K562 (cell line): Measurements from ENCODE around the gene RPS15A. TPM values are rescaled to one million over a fixed set of nuclear protein-coding genes. Genes with fewer than 3 reads are reported as not detected.

ENCODE experiments used
- ATF7 ChIP-seq: fragments of 450-650 bp; IDR thresholded peaks from 2 replicates; pipeline ENCODE4 v1.7.1; 2014; ENCODE audit warnings: mild to moderate bottlenecking, moderate library complexity
- RBM17 ChIP-seq: fragments of 200-400 bp; formaldehyde crosslinking; IDR thresholded peaks from 2 replicates; pipeline ENCODE4 v1.6.1; 2017; ENCODE audit warnings: low read depth, mild to moderate bottlenecking, low read length, borderline replicate concordance
- RCOR1 ChIP-seq, 2 experiments: IDR thresholded peaks; 2 replicates each; pipeline ENCODE4 v1.6.1; 2012; ENCODE audit warnings: low read depth in 2 of 2, low read length in 2 of 2, borderline replicate concordance in 1 of 2, improper control_type of control experiment in 1 of 2
- SNIP1 ChIP-seq: fragments of 450-650 bp; IDR thresholded peaks from 2 replicates; pipeline ENCODE4 v1.7.1; 2017; ENCODE audit warnings: low read depth, mild to moderate bottlenecking
- ZC3H11A ChIP-seq: IDR thresholded peaks from 2 replicates; pipeline ENCODE4 v1.6.1; 2012; ENCODE audit warnings: low read depth, low read length, improper control_type of control experiment
- ZNF239 ChIP-seq: fragments of 250-450 bp; sonication (Bioruptor Pico); IDR thresholded peaks from 2 replicates; pipeline ENCODE4 v1.4.0; 2020; ENCODE audit warnings: mild to moderate bottlenecking
- ZNF740 ChIP-seq, 3 experiments: fragments of 200-800 bp in 1 of 3; sonication (Bioruptor generic) in 1 of 3; sonication (generic) in 1 of 3; formaldehyde crosslinking in 1 of 3; IDR thresholded peaks; 2 replicates each; pipeline versions ENCODE4 v1.6.1 to v1.8.0; 2016 to 2022; ENCODE audit warnings: mild to moderate bottlenecking in 2 of 3, missing compliant biosample characterization in 2 of 3, missing genetic modification characterization in 2 of 3, missing genetic modification reagents in 1 of 3
- ZNF764 ChIP-seq: fragments of 250-450 bp; sonication (Bioruptor Pico); IDR thresholded peaks from 2 replicates; pipeline ENCODE4 v1.4.0; 2020; ENCODE audit warnings: low read depth, mild to moderate bottlenecking, moderate library complexity
- polyA plus RNA-seq, 8 experiments: library from polyadenylated mRNA; depleted of rRNA in 4 of 8; stranded (reverse) in 5 of 8; unstranded in 3 of 8; fragments of >200 nt; fragmentation: Nextera tagmentation in 2 of 8; fragmentation: Illumina TruSeq in 1 of 8; extraction: Ambion mirVana in 2 of 8; extraction: Trizol in 1 of 8; gene quantifications; 2 replicates each; pipeline versions ENCODE4 v1.2.1 to v1.2.3, GENCODE V29; 2011 to 2014; ENCODE audit warnings: inconsistent platforms in 1 of 8, missing spikeins in 1 of 8
- total RNA-seq, 7 experiments: library from RNA; depleted of rRNA in 6 of 7; stranded (reverse); fragments of >200 nt in 6 of 7; fragmentation: Illumina TruSeq in 2 of 7; extraction: Trizol in 2 of 7; gene quantifications; 2 replicates each; pipeline versions ENCODE4 v1.2.1 to v1.2.3, GENCODE V29; 2011 to 2021; ENCODE audit warnings: low replicate concordance in 1 of 7
- TF ChIP-seq, protein P1 (sequence below): fragments of 200-600 bp; sonication (generic); IDR thresholded peaks from one replicate; pipeline ENCODE4 v1.6.1; 2012; ENCODE audit warnings: mild to moderate bottlenecking, low read depth, low read length, inconsistent platforms
- TF ChIP-seq, protein P2 (sequence below): fragments of 450-650 bp; formaldehyde crosslinking; IDR thresholded peaks from 2 replicates; pipeline ENCODE4 v1.4.0; 2022; ENCODE audit warnings: mild to moderate bottlenecking, moderate library complexity
- TF ChIP-seq, protein P3 (sequence below): conservative IDR thresholded peaks from 2 replicates; pipeline ENCODE4 v1.6.1; 2011; ENCODE audit warnings: low read depth, mild to moderate bottlenecking, low read length; ENCODE audit not compliant: control insufficient read depth

RPS15A gene
- total and polyA plus RNA-seq, 9 of the 15 experiments (the other 6 are each of a cell fraction or from before 2014, with no cell fraction given), result 1,397 to 5,474 (median 2,798) TPM

- no peak for TF ChIP-seq ZNF740 (CRISPR knock-in tag; IDR thresholded peaks at IDR 0.05)
- no peak for TF ChIP-seq ZNF740 (tag; IDR thresholded peaks at IDR 0.05)
- no peak for TF ChIP-seq RCOR1 (IDR thresholded peaks at IDR 0.05; ENCODE audit: borderline replicate concordance in 1 of 2, low read depth in 2 of 2, low read length in 2 of 2)
- no peak for TF ChIP-seq ZC3H11A
- TF ChIP-seq, protein P1, sequence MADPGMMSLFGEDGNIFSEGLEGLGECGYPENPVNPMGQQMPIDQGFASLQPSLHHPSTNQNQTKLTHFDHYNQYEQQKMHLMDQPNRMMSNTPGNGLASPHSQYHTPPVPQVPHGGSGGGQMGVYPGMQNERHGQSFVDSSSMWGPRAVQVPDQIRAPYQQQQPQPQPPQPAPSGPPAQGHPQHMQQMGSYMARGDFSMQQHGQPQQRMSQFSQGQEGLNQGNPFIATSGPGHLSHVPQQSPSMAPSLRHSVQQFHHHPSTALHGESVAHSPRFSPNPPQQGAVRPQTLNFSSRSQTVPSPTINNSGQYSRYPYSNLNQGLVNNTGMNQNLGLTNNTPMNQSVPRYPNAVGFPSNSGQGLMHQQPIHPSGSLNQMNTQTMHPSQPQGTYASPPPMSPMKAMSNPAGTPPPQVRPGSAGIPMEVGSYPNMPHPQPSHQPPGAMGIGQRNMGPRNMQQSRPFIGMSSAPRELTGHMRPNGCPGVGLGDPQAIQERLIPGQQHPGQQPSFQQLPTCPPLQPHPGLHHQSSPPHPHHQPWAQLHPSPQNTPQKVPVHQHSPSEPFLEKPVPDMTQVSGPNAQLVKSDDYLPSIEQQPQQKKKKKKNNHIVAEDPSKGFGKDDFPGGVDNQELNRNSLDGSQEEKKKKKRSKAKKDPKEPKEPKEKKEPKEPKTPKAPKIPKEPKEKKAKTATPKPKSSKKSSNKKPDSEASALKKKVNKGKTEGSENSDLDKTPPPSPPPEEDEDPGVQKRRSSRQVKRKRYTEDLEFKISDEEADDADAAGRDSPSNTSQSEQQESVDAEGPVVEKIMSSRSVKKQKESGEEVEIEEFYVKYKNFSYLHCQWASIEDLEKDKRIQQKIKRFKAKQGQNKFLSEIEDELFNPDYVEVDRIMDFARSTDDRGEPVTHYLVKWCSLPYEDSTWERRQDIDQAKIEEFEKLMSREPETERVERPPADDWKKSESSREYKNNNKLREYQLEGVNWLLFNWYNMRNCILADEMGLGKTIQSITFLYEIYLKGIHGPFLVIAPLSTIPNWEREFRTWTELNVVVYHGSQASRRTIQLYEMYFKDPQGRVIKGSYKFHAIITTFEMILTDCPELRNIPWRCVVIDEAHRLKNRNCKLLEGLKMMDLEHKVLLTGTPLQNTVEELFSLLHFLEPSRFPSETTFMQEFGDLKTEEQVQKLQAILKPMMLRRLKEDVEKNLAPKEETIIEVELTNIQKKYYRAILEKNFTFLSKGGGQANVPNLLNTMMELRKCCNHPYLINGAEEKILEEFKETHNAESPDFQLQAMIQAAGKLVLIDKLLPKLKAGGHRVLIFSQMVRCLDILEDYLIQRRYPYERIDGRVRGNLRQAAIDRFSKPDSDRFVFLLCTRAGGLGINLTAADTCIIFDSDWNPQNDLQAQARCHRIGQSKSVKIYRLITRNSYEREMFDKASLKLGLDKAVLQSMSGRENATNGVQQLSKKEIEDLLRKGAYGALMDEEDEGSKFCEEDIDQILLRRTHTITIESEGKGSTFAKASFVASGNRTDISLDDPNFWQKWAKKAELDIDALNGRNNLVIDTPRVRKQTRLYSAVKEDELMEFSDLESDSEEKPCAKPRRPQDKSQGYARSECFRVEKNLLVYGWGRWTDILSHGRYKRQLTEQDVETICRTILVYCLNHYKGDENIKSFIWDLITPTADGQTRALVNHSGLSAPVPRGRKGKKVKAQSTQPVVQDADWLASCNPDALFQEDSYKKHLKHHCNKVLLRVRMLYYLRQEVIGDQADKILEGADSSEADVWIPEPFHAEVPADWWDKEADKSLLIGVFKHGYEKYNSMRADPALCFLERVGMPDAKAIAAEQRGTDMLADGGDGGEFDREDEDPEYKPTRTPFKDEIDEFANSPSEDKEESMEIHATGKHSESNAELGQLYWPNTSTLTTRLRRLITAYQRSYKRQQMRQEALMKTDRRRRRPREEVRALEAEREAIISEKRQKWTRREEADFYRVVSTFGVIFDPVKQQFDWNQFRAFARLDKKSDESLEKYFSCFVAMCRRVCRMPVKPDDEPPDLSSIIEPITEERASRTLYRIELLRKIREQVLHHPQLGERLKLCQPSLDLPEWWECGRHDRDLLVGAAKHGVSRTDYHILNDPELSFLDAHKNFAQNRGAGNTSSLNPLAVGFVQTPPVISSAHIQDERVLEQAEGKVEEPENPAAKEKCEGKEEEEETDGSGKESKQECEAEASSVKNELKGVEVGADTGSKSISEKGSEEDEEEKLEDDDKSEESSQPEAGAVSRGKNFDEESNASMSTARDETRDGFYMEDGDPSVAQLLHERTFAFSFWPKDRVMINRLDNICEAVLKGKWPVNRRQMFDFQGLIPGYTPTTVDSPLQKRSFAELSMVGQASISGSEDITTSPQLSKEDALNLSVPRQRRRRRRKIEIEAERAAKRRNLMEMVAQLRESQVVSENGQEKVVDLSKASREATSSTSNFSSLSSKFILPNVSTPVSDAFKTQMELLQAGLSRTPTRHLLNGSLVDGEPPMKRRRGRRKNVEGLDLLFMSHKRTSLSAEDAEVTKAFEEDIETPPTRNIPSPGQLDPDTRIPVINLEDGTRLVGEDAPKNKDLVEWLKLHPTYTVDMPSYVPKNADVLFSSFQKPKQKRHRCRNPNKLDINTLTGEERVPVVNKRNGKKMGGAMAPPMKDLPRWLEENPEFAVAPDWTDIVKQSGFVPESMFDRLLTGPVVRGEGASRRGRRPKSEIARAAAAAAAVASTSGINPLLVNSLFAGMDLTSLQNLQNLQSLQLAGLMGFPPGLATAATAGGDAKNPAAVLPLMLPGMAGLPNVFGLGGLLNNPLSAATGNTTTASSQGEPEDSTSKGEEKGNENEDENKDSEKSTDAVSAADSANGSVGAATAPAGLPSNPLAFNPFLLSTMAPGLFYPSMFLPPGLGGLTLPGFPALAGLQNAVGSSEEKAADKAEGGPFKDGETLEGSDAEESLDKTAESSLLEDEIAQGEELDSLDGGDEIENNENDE, result no peak
- TF ChIP-seq, protein P2, sequence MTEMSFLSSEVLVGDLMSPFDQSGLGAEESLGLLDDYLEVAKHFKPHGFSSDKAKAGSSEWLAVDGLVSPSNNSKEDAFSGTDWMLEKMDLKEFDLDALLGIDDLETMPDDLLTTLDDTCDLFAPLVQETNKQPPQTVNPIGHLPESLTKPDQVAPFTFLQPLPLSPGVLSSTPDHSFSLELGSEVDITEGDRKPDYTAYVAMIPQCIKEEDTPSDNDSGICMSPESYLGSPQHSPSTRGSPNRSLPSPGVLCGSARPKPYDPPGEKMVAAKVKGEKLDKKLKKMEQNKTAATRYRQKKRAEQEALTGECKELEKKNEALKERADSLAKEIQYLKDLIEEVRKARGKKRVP (CRISPR knock-in tag), result no peak
- peak; percentile 58 for TF ChIP-seq ATF7
- TF ChIP-seq ZNF239 (CRISPR knock-in tag), result 0 out of 2 replicates have a peak, but pooled peaks have one; percentile 10
- no peak for TF ChIP-seq SNIP1
- no peak for TF ChIP-seq ZNF764 (CRISPR knock-in tag)
- TF ChIP-seq RBM17, result no peak
- TF ChIP-seq, protein P3, sequence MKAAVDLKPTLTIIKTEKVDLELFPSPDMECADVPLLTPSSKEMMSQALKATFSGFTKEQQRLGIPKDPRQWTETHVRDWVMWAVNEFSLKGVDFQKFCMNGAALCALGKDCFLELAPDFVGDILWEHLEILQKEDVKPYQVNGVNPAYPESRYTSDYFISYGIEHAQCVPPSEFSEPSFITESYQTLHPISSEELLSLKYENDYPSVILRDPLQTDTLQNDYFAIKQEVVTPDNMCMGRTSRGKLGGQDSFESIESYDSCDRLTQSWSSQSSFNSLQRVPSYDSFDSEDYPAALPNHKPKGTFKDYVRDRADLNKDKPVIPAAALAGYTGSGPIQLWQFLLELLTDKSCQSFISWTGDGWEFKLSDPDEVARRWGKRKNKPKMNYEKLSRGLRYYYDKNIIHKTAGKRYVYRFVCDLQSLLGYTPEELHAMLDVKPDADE, result no peak
Observed at GRCh38 chr16:18789850-18790706, at the start of gene RPS15A (continued).
